ENCODE data around the gene MAGEB16.

- no peak for TF ChIP-seq POLR2A (IDR thresholded peaks at IDR 0.05)
- TF ChIP-seq, protein P1, sequence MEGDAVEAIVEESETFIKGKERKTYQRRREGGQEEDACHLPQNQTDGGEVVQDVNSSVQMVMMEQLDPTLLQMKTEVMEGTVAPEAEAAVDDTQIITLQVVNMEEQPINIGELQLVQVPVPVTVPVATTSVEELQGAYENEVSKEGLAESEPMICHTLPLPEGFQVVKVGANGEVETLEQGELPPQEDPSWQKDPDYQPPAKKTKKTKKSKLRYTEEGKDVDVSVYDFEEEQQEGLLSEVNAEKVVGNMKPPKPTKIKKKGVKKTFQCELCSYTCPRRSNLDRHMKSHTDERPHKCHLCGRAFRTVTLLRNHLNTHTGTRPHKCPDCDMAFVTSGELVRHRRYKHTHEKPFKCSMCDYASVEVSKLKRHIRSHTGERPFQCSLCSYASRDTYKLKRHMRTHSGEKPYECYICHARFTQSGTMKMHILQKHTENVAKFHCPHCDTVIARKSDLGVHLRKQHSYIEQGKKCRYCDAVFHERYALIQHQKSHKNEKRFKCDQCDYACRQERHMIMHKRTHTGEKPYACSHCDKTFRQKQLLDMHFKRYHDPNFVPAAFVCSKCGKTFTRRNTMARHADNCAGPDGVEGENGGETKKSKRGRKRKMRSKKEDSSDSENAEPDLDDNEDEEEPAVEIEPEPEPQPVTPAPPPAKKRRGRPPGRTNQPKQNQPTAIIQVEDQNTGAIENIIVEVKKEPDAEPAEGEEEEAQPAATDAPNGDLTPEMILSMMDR (IDR thresholded peaks at IDR 0.05), result no peak
Observed at GRCh38 chrX:35841872-35842271, 43.7 kb downstream of the MAGEB16 start.

All from breast epithelium (tissue), 3 donors.